HG02623 (cell line): ENCODE results near the gene RNF166.

ENCODE experiments used
- ATAC-seq: cut with Tn5 transposase; IDR thresholded peaks from one replicate; pipeline ENCODE4 v1.9.1; 2021; ENCODE audit warnings: moderate library complexity; ENCODE audit not compliant: unreplicated experiment

RNF166 gene

DNA sequence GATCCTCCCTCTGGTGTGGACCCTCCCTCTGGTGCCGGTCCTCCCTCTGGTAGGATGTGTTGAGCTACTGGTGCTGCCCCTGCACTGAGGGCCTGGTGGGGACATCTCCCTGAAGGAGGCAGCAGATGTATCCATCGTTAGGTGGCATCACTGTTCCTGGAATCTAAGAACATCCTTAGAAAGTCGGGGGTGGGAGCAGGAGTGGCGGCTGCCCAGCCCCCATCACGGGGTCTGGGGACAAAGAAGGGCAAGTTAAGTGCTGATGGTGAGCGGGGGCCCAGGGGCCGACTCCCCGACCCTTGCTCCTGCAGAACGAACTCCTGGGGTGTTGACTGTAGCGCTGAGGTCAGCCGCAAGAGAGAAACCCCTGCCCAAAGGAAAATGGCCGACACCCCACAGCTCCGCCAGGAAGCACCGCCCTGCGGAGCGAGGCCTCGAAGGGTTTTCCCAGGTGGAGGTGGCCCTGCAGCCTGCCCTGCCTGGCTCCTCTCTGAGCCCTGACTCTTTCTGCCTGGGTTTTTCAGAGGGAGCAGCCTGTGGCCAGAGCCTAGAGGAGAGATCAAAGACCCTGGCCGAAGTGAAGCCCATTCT, 5.6 kb upstream of the RNF166 start:
- no peak for ATAC-seq

DNA sequence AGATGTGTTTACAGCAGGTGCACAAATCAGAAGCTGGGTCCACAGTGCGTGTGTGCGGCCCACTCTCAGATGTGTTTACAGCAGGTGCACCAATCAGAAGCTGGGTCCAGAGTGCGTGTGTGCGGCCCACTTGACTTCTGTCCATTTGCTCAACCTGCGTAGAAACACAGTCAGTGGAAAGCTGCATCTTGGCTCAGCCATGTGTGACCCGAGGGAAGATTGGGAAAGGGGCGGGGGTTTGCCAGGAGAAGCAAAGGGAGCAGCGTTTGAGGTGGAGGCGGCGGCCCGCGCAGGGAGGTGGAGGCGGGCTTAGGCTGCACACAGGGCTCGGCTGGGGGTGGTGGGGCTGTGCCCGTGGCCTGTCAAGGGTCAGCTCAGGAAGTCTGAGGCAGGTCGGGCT, 4.3 kb upstream of the RNF166 start:
- ATAC-seq, result no peak

DNA sequence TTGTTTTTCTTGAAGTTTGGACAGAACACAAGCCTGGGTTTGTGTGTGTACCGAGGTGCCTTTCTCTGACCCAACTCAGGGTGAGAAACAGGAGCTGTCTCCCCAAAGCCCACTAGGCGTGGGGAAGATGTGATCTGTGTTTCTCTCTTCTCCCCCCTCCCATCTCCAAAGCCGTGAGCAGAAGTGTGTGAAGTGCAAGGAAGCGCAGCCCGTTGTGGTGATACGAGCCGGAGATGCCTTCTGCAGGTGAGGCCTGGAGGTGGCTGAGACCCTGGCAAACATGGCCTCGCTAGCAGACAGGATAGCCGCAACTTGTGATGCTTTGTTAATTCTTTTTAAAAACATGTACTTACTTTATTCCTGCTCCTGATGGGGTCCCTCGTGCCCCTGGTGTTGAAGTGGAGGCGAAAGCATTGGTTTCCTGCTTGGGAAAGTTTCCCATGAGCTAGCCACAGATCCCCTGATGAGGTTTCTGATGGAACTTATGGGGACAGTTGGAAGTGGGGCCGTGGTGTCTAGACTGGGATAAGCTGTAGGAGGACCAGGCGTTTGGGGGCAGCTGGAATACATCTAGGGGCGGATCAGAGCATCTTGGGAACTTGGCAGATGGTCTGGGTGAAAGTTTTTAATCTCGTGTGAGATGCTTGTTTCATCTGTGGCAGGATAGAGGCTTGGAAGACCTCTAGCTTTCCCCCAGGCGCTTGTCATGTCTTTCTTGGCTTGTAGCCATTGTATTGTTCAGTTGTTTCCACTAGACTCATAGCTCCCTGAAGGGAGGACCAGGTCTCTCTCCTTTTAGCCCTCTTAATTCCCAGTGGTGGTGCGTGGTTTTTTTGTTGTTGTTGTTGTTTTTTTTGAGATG, 988 bp upstream of the RNF166 start:
- no peak for ATAC-seq

DNA sequence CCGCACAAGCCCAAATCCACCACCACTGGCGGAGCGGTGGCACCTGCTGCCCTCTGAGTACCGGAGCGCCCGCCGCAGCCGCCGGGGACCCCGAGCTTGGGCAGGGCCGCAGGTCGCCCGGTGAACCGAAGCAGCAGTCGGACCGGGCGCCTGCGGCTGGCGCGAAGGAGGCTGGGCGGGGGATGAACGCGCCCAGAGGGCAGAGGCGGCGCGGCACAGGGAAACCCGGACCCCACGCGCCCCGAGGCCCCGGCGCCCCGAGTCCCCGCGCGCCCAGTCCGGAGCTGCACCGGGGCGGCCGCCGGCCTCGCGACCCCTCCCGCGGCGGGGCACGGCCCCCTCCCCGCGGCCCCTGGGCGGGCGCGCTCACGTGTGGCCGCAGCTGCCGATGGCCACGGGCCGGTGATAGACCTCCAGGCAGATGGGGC, 393 bp downstream of the RNF166 start:
- no peak for ATAC-seq

DNA sequence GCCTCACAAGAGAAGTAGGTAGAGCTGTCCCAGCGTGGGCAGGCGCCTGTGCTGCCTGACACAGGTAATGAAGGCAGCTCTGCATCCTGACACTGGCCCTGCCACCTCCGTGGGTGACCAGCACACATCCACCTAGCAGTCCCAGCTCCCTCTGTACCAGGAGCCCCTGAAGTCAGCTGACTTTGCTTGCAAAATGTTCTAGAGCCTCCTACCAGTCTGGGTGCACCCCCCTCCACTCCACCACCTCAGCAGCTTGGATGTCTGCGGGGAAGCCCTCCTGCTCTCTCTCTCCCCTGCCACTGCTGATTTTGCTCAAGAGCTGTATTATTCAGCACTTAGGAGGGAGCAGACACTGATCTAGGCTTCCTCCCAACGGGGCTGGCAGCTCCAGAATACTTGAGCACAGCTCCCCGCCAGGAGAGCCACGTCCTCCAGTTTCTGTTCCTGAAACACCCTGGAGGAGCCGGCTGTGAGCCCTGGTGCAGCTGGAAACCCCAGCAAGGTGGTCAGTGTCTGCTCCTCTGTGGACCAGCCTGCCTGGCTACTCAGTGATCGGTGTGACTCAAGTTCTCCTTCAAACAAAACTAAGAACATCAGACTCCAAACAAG, 1.0 kb downstream of the RNF166 start:
- ATAC-seq, result no peak

DNA sequence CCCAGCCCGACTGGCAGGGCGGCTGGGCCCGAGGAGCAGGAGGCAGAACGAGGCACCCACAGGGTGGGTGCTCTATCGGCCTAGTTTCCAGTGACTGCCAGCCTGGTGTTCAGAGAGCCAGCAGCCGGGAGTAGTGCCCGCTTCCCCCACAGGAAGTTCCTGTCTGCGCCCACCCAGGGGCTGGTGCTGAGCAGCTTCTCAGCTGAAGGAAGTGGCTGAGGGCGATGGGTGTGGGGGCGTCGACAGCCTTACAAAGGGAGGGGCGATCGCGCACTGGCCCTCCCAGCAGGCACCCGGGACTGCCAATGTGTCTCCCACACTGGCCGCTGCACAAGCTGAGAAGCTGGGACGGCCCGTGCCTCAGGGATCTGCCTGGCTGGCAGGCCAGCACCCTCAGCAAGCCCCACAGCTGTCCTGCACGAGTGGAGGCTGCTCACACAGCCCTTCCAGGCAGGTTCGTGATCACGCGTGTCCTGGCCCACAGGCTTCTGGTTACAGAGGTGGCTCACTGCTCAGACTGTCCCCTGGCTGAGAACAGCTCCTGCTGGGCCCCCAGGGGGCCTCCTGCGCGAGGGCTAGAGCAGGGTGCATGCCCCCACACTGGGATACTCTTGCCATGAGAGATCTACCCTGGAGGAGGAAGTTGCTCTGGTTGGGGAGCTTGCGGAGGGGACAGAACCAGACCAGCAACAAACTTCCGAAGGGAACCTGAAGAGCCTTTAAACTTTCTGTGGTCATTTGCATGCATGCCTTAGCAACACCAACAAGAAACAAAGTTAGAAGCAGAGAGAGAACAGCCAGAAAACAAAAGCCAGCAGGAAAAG, 2.5 kb downstream of the RNF166 start:
- ATAC-seq, result no peak

DNA sequence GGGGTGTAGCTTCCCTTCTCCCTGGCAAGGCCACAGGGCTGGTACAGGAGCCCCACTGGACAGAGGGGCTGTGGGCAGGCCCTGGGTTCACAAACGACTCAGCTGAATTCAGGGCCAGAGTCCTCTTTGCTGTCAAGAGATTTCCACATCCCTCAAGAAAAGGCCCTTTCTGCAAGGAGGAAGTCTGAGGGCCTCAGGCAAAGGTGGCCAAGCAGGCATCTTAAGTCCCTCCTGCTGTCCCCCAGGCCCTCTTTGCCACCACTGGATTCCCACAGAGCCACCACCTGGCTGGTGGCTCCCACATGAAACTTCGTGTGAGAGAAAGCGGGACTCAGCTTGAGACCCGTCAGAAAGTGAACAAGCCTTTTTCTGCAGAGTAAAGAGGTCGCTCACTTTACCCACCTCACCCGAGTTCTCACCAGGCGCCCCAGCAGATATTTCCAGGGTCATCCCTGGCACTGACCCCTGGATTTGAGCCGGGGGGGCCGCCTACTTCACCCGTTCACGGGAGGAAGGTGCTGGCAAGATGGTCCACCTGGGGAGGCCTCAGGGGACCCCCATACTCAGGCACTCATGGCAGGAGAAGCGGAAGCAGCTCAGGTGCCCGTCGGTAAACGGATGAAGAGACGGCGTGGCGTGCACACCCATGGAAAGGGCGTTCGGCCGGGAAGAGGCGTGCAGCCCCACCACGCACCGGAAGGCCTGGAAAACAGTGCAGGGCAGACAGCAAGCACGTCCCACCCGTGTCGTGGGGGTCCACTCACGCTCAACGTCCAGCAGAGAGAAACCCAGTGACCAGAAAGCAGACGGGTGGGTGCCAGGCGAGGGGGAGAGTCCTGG, 3.6 kb downstream of the RNF166 start:
- no peak for ATAC-seq

DNA sequence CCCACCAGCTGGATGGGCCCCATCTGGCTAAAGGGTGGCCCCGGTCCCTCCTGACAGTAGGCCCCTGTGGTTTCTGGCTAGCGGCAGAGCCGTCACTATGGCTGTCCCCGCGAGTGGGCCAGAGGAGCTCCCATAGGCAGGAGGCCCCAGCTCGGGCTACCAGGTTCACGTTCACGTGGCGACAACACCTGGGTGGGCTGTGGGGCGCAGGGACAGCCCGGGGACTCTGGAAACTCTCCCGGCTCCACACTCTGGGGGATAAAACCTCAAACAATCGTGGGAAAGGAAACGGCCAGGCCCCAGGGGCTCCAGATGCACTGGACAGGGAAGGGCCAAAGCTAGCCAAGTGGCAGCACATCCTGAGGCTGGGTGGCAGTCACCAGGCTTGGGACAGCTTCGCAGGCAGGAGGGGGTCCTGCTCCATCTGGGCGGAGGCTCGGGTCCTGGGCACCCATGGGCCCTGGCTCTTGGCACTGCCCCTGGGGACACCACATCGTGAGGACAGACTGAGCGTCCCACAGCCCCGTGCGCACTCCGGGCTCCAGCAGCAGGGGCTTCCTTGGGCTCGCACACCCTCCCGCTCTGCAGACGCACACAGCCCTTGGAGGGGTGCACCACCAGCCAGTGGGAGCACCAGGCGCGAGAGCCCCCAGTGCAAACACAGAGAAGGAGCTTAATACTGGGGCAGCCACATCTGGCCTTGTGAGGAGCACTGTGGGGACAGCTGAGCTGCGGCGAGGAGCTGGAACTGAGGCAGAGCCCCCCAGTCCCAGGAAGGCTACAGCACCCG, 4.4 kb downstream of the RNF166 start:
- no peak for ATAC-seq

DNA sequence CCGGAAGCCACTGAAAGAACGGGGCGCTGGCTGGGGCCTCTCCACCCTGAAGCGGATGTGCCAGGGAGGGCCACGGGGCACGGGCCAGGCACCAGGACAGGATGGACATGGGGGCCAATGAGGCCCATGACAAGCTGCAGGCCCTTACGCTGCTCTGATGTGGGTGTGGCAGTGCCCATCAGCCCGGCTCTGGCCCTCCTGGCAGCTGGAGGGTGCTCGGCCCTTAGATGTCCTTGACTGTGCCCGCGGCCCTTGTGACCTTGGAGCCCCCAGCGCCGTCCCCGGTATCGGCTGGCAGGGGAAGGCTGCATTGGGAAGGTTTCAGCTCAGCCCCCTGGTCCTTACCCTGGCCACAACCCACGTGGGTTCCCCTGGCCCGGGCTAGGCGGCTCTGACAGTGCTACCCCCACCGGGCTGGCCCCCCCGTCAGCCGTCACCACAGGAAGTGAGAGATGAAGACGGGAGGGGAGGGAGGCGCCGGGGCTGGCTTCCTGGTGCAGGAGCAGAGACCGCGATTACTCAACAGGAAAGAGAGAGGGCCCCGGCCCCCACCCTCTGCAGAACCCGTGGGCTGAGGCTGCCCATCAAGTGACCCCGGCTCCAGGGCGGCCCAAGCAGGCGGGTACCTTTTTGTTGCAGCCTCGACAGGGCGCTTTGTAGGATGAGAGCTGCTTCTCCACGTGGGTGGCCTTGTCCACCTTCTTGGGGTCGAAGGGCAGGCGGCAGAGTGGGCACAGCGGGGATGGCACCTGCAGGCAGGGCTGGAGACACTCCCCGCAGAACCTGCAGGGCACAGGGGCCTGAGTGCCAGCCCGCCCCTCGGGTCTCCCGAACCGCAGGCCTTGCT, 5.3 kb downstream of the RNF166 start:
- peak; percentile 52 for ATAC-seq

DNA sequence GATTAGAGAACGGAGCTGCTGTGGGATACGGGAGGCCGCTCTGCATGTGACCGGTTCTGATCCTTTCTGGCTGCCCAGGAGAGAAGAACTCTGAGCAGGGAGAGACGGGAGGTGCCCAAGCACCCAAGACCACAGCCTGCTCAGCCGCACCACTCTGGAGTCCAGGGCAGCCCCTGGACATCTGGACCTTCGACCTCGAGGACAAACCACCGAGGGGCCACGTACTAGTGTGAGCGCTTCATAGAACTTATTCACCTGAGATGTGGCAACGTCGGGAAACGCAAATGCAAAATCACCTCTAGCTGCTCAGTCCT, 5.9 kb downstream of the RNF166 start:
- no peak for ATAC-seq

DNA sequence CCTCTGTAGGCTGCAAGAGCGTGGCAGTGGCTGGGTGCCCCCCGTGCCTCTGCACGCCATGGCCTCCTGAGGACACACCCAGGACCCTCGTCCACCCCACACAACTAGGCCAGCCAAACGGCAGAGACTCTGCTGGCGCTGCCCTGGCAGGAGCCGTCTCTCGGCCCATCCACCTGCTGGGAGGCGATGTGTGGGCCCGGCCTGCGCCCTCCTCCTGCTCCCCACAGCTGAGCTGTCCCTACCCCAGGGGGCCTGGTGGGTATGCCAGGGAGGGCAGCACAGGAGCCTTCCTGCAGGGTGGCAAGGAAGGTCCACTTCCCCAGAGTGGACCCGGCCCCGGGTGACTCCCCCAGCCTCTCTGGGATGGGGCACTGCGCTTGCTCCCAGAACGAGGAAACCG, 7.0 kb downstream of the RNF166 start:
- ATAC-seq, result no peak

DNA sequence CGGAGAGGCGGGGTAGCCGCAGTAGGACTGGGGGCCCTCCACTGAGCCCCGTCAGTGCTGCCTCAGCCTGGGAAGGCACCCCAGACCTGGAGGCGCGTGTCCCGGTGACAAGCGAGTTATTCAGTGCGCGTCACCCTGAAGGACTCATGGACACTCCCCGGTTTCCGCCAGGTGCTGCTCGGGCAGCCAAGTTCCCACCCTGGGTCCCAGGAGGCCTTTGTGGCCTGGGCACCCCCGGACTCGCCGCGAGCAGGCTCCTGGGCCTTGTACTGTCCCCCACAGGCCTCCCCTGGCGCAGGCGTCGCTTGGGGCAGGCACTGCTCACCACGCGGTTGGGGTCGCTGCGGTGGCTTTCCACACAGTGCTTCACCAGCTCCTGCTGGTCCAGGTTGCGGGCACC, 7.6 kb downstream of the RNF166 start:
- ATAC-seq, result no peak

DNA sequence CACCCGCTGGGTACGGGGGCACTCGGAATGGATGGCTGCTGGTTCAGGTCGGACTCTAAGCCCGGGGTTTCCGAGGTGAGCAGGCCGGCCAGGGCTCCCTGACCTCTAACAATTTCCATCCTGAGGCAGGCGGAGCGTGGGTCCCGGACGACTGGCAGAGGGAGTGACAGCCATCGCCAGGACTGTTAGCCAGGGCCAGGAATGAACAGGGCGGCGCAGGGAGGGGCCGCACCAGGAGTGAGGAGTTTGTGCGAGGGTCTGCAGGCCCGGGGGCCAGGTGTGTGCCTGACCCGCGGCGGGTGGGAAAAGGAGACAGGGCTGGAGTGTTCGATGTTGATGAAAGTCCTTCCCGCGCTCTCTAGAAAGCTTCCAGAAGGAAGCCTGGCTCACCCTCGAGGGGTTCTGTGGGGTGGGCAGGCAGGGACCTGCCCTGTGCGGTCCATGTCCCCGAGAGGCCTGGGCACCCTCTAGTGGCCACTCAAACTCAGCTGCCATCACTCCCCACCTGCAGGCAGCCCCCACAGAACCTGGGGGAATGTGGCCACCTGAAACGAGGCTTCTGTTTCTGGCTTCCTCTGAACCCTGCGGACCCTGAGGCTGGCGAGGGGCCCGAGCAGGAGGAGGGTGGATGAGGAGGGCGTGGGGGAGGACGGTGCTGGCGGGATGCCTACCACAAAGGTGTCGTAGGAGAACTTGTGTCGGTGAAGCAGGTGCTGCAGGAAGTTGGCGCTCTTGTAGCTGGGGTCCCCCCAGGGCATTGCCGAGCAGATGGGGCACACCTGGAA, 8.2 kb downstream of the RNF166 start:
- ATAC-seq, result no peak

DNA sequence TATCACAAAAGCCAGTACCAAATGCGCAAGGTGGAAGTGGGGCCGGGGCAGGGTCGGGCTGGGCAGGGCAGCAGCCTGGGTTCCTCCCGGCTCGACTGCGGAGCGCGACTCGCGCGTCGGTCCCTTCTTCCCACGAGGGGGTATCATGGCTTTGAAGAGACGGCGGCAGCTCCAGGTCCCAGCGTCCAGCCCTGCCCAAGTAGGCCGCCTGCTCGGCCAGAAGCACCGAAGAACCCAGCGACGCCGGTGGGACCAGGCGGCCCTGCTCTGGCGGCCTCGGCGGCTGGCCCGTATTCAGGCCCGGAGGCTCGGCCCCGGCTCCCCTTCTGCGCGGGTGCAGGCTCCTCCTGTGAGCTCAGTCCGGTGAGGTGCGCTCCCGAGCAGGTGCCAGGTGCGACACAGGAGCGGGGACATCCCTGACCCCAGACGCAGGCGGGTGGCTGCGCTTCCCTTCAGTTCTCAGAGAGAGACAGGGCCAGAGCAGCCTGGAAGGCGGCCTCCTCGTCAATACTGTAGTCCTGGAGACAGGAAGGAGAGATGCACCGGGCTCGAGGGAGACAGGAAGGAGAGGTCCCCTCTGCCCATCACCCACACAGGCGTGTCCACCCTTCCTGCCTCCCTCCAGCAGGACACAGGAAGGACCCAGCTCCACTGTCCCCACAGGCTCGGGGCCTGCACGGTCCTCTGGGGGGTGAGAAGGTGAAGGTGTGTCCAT, 8.9 kb downstream of the RNF166 start:
- no peak for ATAC-seq

DNA sequence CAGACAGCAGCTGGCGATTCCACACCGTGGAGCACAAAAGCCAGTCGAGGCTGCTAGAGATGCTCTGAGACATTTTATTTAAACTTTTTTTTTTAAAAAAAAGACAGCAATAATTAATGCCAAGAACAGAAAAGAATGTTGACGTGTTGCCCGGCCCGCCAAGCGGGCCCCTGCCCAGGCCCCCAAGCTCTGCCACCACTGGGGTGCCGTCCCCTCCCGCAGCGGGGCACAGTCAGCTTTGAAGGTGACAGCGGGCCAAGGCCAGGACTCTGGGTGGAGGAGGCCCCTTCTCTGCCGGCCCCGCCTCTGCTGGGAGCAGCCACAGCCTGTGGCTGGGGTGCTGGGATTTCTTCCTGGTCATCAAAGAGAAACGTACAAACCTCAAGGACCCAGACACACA, 9.8 kb downstream of the RNF166 start:
- ATAC-seq, result no peak

DNA sequence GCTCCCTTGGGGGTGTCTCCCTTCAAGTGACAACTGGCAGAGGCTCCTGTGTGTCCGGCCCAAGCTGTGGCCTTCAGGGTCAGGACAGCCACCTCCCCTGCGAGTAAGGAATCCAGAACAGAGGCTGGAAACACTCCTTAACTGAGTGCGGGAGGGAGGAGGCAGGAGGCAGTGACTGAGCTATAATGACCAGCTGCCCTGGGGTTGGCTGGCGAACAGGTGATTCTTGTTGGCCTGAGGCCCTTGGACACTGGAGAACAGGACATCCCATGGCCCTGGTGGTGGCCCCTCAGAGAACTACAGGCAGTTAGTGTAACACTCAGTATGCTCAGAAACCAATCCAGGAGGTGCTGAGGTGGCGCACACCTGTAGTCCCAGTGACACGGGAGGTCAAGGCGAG, 10.5 kb downstream of the RNF166 start:
- no peak for ATAC-seq

DNA sequence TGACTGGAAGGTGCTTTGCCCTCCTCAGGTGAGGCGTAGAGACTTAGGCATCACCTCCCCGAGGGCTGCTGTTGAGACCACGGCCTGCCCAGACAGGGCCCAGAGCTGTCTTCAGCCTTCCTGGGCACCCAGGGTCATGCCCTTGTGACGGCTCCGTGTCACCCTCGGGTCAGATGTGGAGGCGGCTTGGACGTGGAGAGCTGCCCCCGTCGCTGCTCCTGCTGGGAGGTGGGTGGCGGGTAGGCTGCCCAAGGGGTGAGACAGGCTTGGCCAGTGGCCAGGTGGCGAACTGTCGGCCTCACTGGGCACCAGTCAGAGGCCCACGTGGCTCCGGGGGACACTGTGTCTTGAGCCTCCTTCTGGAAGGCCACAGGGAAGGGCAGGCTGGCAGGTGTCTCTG, 11.0 kb downstream of the RNF166 start:
- no peak for ATAC-seq
